ENCODE measurements around the gene ODC1.

DNA sequence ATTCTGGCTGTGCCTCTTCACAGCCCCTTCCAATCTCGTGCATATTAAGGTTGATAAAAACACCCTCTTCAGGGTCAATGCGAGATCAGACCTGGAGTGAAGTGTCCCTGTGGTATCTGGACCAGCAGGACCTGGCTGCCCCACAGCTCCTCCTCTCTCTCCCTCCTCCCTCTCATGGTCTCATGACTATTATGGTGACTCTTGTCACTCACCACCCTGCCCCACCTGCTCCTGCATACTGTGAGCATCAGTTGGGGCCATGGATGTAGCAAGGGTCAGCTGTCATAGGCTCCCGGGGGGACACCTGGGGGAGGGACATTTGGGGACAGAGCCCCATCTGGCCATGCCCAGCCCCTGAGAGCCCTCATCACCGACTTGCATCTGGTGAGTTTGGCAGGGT lies 50.2 kb downstream of the ODC1 start:
- TF ChIP-seq GATA2 (CRISPR knock-in tag; IDR thresholded peaks at IDR 0.05) (no peak), CTCF (IDR thresholded peaks at IDR 0.05) (no peak), FOXJ3 (CRISPR knock-in tag; IDR thresholded peaks at IDR 0.05) (no peak), REST (IDR thresholded peaks at IDR 0.05; ENCODE audit: low read depth, low read length) (no peak), SMC3 (IDR thresholded peaks at IDR 0.05; ENCODE audit: low read depth, low read length) (no peak), GABPA (IDR thresholded peaks at IDR 0.05; ENCODE audit: low read depth) (no peak), TEAD4 (IDR thresholded peaks at IDR 0.05; ENCODE audit: borderline replicate concordance, insufficient read depth) (no peak), SIN3A (IDR thresholded peaks at IDR 0.05; ENCODE audit: borderline replicate concordance, low read depth, low read length) (no peak), MXI1 (IDR thresholded peaks at IDR 0.05; ENCODE audit: low read depth, low read length) (no peak)
- TF ChIP-seq, protein P1, sequence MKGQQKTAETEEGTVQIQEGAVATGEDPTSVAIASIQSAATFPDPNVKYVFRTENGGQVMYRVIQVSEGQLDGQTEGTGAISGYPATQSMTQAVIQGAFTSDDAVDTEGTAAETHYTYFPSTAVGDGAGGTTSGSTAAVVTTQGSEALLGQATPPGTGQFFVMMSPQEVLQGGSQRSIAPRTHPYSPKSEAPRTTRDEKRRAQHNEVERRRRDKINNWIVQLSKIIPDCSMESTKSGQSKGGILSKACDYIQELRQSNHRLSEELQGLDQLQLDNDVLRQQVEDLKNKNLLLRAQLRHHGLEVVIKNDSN (IDR thresholded peaks at IDR 0.05; ENCODE audit: borderline replicate concordance, low read depth) = no peak
